Measurements from ENCODE around the gene SLC9A5.

The SLC9A5 gene

DNA sequence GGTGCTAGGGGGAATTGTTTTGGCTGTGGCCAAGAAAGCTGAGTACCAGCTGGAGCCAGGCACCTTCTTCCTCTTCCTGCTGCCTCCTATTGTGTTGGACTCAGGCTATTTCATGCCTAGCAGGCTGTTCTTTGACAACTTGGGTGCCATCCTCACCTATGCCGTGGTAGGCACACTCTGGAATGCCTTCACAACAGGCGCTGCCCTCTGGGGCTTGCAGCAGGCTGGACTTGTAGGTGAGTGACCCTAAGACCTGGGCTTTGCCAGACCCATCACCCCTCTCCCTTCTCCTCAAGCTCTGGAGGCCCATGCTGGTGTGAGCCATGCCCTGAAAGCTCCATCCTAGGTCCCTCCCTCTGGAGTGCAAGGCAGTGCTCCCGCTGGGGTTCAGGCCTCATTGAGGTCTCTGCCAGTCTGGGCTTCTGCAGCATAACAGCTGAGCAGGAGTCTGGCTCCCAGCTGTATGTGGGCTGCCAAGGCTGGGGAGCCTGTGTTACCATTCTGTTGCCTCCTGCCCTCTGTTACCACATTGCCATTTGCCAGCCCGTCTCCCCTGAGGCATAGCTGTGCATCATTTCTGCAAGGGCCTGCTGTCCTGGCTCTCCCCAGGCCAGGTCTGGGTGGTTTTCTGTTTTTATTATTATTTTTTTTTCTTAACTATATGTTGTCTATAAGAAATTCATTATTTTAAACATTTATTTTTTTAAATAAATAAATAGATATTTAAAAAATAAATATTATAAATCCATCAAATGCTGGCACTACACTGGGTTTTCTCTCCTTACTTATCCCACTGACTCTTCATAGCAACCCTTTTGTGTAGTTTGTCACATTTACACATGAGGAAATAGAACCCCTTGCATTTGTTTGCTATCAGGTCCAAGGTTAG lies 4.1 kb downstream of the SLC9A5 start:
- TF ChIP-seq, protein P1, sequence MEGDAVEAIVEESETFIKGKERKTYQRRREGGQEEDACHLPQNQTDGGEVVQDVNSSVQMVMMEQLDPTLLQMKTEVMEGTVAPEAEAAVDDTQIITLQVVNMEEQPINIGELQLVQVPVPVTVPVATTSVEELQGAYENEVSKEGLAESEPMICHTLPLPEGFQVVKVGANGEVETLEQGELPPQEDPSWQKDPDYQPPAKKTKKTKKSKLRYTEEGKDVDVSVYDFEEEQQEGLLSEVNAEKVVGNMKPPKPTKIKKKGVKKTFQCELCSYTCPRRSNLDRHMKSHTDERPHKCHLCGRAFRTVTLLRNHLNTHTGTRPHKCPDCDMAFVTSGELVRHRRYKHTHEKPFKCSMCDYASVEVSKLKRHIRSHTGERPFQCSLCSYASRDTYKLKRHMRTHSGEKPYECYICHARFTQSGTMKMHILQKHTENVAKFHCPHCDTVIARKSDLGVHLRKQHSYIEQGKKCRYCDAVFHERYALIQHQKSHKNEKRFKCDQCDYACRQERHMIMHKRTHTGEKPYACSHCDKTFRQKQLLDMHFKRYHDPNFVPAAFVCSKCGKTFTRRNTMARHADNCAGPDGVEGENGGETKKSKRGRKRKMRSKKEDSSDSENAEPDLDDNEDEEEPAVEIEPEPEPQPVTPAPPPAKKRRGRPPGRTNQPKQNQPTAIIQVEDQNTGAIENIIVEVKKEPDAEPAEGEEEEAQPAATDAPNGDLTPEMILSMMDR (conservative IDR thresholded peaks at IDR 0.05; ENCODE audit: low read length) = no peak
- no peak overlapping the region for H3K4me3 ChIP-seq (ENCODE audit: low read length)
- DNase-seq (ENCODE audit: low read depth) = no peak

DNA sequence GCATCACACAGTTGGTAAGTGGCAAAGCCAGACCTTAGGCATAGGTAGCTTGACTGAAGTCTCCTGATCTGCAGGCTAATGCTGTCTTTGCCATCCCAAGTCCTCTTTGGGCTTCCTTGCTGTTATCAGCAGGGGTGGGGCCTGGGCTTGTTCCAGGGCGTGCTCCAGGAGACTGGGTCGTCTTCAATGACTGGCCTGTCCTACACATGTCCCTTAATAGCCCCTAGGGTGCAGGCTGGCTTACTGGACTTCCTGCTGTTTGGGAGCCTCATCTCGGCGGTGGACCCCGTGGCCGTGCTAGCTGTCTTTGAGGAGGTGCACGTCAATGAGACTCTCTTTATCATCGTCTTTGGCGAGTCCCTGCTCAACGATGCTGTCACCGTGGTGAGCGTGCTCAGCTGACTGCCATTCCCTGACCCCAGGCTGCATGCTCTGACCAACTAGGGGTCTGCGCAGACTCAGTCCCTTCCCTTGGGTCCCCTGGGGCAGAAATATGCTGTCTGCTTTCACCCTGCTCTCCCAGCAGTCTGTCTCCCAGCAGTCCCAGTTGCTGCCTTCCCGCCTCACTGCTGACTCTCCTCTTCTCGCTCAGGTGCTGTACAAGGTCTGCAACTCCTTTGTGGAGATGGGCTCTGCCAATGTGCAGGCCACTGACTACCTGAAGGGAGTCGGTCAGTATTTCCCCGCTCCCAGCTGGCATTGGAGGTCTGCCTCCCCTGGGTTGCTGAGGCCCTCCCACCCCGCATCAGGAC lies 6.2 kb downstream of the SLC9A5 start:
- TF ChIP-seq, protein P1 (conservative IDR thresholded peaks at IDR 0.05; ENCODE audit: low read length) = no peak

DNA sequence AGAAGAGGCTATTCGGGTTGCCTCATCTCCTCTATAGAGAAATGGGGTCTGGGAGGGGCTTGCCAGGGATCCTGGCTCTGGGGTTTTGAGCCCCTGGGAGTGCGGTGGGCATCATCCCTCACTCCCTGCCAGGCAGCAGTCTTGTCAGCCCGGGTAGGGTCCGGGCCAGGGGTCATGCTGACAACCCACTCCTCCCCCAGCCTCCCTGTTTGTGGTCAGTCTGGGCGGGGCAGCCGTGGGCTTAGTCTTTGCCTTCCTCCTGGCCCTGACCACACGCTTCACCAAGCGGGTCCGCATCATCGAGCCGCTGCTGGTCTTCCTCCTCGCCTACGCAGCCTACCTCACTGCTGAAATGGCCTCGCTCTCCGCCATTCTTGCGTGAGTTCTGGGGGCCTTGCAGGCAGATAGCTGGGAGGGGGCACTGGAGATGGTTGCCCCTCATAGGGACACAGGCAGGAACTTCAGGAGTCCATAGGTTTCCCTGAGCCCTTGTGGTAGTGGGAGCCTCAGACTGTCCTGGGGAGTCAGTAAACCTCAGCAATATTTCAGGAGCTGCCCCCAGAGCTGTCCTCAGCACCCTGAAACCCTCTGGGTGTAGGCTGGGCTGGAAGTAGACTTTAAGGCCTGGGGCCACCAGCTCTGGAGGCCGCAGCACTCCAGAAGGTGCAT lies 6.9 kb downstream of the SLC9A5 start:
- TF ChIP-seq, protein P1 (conservative IDR thresholded peaks at IDR 0.05; ENCODE audit: low read length) = no peak
- DNase-seq (ENCODE audit: low read depth) = no peak
- H3K4me3 ChIP-seq (ENCODE audit: low read length) = no peak overlapping the region

More for the DNA sequence above, 6.2 kb downstream of the SLC9A5 start:
- DNase-seq (ENCODE audit: low read depth) = no peak
- H3K4me3 ChIP-seq (ENCODE audit: low read length) = no peak overlapping the region

DNA sequence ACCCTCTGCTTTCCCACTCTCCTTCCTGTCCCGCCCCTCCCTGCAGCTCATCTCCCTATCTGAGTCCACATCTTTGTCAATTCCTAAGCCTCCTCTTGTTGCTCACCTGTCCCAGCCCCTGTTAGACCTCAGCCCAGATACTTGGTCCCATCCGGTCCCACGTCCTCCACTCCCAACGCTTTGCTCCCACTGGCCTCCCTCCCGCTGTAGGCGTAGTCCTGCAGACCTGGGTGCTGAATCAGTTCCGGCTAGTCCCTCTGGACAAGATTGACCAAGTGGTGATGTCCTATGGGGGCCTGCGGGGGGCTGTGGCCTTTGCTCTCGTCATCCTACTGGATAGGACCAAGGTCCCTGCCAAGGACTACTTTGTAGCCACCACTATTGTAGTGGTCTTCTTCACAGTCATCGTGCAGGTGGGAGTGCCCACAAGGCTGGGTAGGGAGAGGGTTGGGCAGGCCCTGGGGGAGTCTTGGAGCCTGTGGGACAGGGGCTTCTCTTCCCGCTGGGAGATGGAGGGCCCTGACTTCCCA lies 8.0 kb downstream of the SLC9A5 start:
- no peak overlapping the region for H3K4me3 ChIP-seq (ENCODE audit: low read length)
- TF ChIP-seq, protein P1 (conservative IDR thresholded peaks at IDR 0.05; ENCODE audit: low read length) = no peak
- no peak for DNase-seq (ENCODE audit: low read depth)

DNA sequence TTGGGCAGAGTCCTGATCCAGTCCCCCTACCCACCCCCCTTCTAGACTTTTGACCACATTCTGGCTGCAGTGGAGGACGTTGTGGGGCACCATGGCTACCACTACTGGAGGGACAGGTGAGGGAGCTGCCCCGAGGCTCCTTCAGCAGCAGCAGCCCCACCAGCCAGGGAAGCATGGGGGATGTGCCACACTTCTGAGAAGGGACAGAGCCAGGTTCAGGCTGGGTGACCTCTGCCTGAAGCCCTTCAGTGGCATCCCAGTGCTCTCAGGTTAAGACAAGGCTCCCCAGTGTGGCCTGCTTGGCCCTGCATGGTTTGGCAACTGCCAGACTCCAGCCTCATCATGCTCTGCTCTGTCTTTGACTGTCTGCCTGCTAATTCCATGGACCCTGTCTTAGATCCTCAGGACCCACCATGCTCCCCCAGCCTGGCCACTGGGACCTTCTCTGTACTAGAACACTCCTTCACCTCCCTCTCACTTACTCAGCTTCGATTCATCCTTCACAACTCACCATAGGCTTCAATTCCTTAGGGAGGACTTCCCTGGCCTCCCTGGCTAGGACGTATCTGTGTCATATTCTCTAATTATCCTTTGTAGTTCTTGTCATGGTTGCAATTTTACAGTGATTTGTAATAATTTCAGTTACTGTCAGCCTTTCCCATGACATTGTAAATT lies 8.8 kb downstream of the SLC9A5 start:
- no peak overlapping the region for H3K4me3 ChIP-seq (ENCODE audit: low read length)
- no peak for DNase-seq (ENCODE audit: low read depth)
- TF ChIP-seq, protein P1 (conservative IDR thresholded peaks at IDR 0.05; ENCODE audit: low read length) = no peak

DNA sequence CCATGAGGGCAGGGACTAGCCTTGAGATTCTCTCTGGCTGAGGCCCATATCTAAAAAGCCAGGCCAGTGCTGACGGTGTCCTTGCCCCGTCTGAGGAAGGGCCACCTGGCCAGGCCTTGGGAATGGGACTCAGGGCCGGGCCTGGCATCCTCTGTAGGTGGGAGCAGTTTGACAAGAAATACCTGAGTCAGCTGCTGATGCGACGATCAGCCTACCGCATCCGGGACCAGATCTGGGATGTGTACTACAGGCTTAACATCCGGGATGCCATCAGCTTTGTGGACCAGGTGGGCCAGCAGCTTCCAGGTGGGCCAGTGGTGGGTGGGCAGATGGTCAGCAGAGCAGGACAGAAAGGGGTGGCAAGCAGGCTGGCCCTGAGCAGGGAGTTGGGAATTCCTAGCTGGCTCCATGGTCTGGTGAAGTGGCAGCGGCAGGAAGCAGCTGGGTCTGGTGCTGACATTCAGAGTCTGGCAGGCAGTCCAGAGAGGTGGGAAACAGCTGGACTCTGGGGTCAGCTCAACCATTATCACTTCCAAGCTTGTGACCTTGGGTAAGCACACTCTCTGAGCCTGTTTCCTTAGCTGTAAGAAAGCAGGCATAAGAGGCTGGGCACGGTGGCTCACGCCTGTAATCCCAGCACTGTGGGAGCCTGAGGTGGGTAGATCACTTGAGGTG lies 9.5 kb downstream of the SLC9A5 start:
- H3K4me3 ChIP-seq (ENCODE audit: low read length) = no peak overlapping the region
- no peak for DNase-seq (ENCODE audit: low read depth)
- TF ChIP-seq, protein P1 (conservative IDR thresholded peaks at IDR 0.05; ENCODE audit: low read length) = no peak
